Subcutaneous adipose tissue (tissue), 4 donors: ENCODE data around the gene HYAL3. TPM values are rescaled to one million over a fixed set of nuclear protein-coding genes. Genes with fewer than 3 reads are reported as not detected.

Source experiments
- CTCF ChIP-seq: fragments of 450-650 bp; IDR thresholded peaks from one replicate; pipeline ENCODE4 v1.5.1; 2016; ENCODE audit warnings: low read depth, mild to moderate bottlenecking, control low read depth, antibody characterized with exemption, moderate library complexity
- total RNA-seq, 4 donors: library from RNA; depleted of rRNA; stranded (reverse); fragments of >200 nt; gene quantifications; one replicate each; pipeline ENCODE4 v1.1.0, GENCODE V29; 2016

HYAL3 gene
- total RNA-seq, 4 donors from 2014 or later, result 1.5 to 5.1 (median 3.4) TPM

GRCh38 chr3:50292159-50293078, 6.8 kb downstream of the HYAL3 start, which contains the start of gene IFRD2:
Gene IFRD2 (minus strand): TSS chr3:50292429. CDS start chr3:50292274, 155 bp downstream.
- no peak for TF ChIP-seq CTCF

GRCh38 chr3:50290161-50290641, 9.0 kb downstream of the HYAL3 start:
- no peak for TF ChIP-seq CTCF

GRCh38 chr3:50289130-50289529, 10.1 kb downstream of the HYAL3 start:
- TF ChIP-seq CTCF, result no peak

- TF ChIP-seq CTCF, result no peak
Measured at GRCh38 chr3:50288387-50289007, 10.7 kb downstream of the HYAL3 start.

GRCh38 chr3:50287262-50287661, 11.9 kb downstream of the HYAL3 start:
- no peak for TF ChIP-seq CTCF

- no peak for TF ChIP-seq CTCF
Measured at GRCh38 chr3:50286322-50287227, 12.6 kb downstream of the HYAL3 start.
